ENCODE measurements around the gene STEAP3. TPM values are rescaled to one million over a fixed set of nuclear protein-coding genes. Genes with fewer than 3 reads are reported as not detected.

The STEAP3 gene
- total RNA-seq, 1 experiment from 2014 or later, result 24.0 TPM

DNA sequence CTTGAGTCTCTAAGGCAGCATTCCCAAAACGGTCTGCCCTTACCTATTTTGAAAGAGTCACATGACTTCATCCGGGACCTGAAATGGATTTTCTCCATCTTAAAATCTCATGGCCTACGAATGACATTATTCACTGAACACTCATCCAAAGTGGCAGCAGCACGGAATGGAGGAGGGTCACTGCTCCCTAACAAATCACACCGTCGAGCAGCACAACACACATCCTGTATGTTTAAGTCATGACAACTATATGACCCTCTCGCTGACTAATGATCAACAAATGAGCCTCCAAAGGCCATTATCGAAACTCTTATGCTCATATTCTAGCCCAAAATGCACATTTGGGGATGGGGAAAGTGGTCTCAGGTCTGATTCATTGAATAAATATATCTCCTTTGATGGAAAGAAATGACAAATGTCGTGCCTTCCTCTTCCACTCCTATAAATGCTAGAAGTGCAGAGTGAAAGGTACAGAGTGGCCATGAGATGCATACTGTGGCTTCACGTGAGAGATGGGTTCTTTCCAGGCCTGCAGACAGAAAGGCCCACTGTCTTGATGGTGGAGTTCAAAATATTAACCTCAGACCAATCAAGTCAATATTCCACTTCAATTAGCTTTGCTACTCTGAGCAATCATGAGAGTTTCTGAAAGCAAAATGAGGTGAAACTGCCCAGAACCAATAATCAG, 72.2 kb downstream of the STEAP3 start:
- H3K36me3 Mint-ChIP-seq, result no peaks in the 10 kb centered on the region
- TF ChIP-seq MXD4 (CRISPR knock-in tag; IDR thresholded peaks at IDR 0.05; ENCODE audit: borderline replicate concordance) (no peak), ZNF121 (CRISPR knock-in tag; IDR thresholded peaks at IDR 0.05) (no peak), ZNF425 (CRISPR knock-in tag; conservative IDR thresholded peaks at IDR 0.05) (no peak), ZNF423 (CRISPR knock-in tag; IDR thresholded peaks at IDR 0.05) (no peak), ZNF281 (CRISPR knock-in tag; IDR thresholded peaks at IDR 0.05) (no peak), E2F5 (CRISPR knock-in tag; IDR thresholded peaks at IDR 0.05) (no peak), JUN (CRISPR knock-in tag; IDR thresholded peaks at IDR 0.05) (no peak), ZNF416 (CRISPR knock-in tag; IDR thresholded peaks at IDR 0.05) (no peak), ZMAT4 (CRISPR knock-in tag; IDR thresholded peaks at IDR 0.05) (no peak), NR2C2 (CRISPR knock-in tag; IDR thresholded peaks at IDR 0.05) (no peak)
- TF ChIP-seq, protein P1, sequence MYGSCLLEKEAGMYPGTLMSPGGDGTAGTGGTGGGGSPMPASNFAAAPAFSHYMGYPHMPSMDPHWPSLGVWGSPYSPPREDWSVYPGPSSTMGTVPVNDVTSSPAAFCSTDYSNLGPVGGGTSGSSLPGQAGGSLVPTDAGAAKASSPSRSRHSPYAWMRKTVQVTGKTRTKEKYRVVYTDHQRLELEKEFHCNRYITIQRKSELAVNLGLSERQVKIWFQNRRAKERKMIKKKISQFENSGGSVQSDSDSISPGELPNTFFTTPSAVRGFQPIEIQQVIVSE (CRISPR knock-in tag; IDR thresholded peaks at IDR 0.05; ENCODE audit: borderline replicate concordance), result no peak
- POLR2A ChIA-PET, result no interaction called here
- CTCF ChIA-PET, result interaction anchor here (1.9 kb wide), 1 partner anchor 181 kb away, joined by 4 read pairs; no protein-coding TSS in a partner anchor
- H3K27me3 Mint-ChIP-seq (ENCODE audit: low read depth), result no peaks in the 10 kb centered on the region
- no peak overlapping the region for H3K27ac Mint-ChIP-seq
- no peak for ATAC-seq
- H3K9me3 Mint-ChIP-seq, result no peaks in the 10 kb centered on the region
- peaks cover 13% of the 10 kb centered on the region for H3K4me1 Mint-ChIP-seq
- H3K4me3 Mint-ChIP-seq, result no peak overlapping the region
- DNase-seq (ENCODE audit: low spot score), result no peak

DNA sequence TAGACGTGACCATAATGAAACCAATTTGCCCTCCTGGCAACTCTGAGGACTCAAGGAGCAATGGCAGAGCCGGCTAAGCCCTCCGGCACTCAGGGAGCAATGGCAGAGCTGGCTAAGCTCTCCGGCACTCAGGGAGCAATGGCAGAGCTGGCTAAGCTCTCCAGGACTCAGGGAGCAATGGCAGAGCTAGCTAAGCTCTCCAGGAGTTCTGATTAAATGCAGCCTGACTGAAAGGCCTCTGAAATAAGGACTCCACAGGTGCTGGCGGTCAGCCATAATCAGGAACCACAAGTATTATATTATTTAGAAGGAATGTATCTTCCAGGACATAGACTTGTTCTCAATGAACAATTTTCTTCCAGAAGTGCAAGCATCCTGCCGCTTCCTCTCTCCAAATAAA, 77.8 kb downstream of the STEAP3 start:
- Mint-ChIP-seq H3K27ac (no peak overlapping the region), H3K4me1 (peaks cover 39% of the 10 kb centered on the region), H3K36me3 (no peaks in the 10 kb centered on the region), H3K27me3 (ENCODE audit: low read depth) (no peaks in the 10 kb centered on the region), H3K4me3 (no peak overlapping the region), H3K9me3 (no peaks in the 10 kb centered on the region)
- ChIA-PET POLR2A (interaction anchor here (0.7 kb wide), 1 partner anchor 294 kb away, joined by 6 read pairs; no protein-coding TSS in a partner anchor), CTCF (interaction anchor here (0.6 to 4.1 kb wide), 8 partner anchors 11 to 420 kb away, joined by 3 to 21 read pairs (median 4); no protein-coding TSS in a partner anchor)
- no peak for TF ChIP-seq SP1 (CRISPR knock-in tag; conservative IDR thresholded peaks at IDR 0.05)
- TF ChIP-seq ZNF263 (CRISPR knock-in tag; IDR thresholded peaks at IDR 0.05; ENCODE audit: low read depth), result no peak
- no peak for TF ChIP-seq ZNF138 (CRISPR knock-in tag; conservative IDR thresholded peaks at IDR 0.05)
- no peak for TF ChIP-seq ZNF219 (CRISPR knock-in tag; IDR thresholded peaks at IDR 0.05; ENCODE audit: borderline replicate concordance)
- ATAC-seq (peak; percentile 51; the same call in 1 of the 2 replicates), DNase-seq (ENCODE audit: low spot score) (no peak)
